ENCODE measurements around the gene TFEC.
"Not testable (repeated sequence)": the region's sequence is repeated elsewhere in the genome, so short reads cannot be mapped to it uniquely, and the experiment has no call there.

TFEC gene

GRCh38 chr7:115968596-115968995, 62.0 kb downstream of the TFEC start:
- Mint-ChIP-seq H3K4me1 (ENCODE audit: low read depth) (no peaks in the 10 kb centered on the region), H3K36me3 (no peaks in the 10 kb centered on the region), H3K9me3 (ENCODE audit: low read depth) (no peaks in the 10 kb centered on the region), H3K4me3 (no peak overlapping the region), H3K27ac (no peak overlapping the region), H3K27me3 (no peaks in the 10 kb centered on the region)

- H3K4me1 Mint-ChIP-seq (ENCODE audit: low read depth) = no peaks in the 10 kb centered on the region
- no peak overlapping the region for H3K27ac Mint-ChIP-seq
- no peaks in the 10 kb centered on the region for H3K36me3 Mint-ChIP-seq
- H3K9me3 Mint-ChIP-seq (ENCODE audit: low read depth) = no peaks in the 10 kb centered on the region
- H3K4me3 Mint-ChIP-seq = no peak overlapping the region
- no peaks in the 10 kb centered on the region for H3K27me3 Mint-ChIP-seq
Measured at GRCh38 chr7:115968171-115968570, 62.4 kb downstream of the TFEC start.

- Mint-ChIP-seq H3K27me3 (no peaks in the 10 kb centered on the region), H3K4me1 (ENCODE audit: low read depth) (no peaks in the 10 kb centered on the region), H3K27ac (no peak overlapping the region), H3K4me3 (no peak overlapping the region), H3K9me3 (ENCODE audit: low read depth) (no peaks in the 10 kb centered on the region), H3K36me3 (no peaks in the 10 kb centered on the region)
Measured at GRCh38 chr7:115965796-115966475, 64.6 kb downstream of the TFEC start.

- Mint-ChIP-seq H3K4me1 (ENCODE audit: low read depth) (no peaks in the 10 kb centered on the region), H3K36me3 (no peaks in the 10 kb centered on the region), H3K4me3 (no peak overlapping the region), H3K9me3 (ENCODE audit: low read depth) (no peaks in the 10 kb centered on the region), H3K27ac (no peak overlapping the region), H3K27me3 (no peaks in the 10 kb centered on the region)
Measured at GRCh38 chr7:115965236-115965635, 65.3 kb downstream of the TFEC start.

- no peaks in the 10 kb centered on the region for H3K36me3 Mint-ChIP-seq
- no peaks in the 10 kb centered on the region for H3K27me3 Mint-ChIP-seq
- no peak overlapping the region for H3K27ac Mint-ChIP-seq
- H3K4me1 Mint-ChIP-seq (ENCODE audit: low read depth) = no peaks in the 10 kb centered on the region
- H3K9me3 Mint-ChIP-seq (ENCODE audit: low read depth) = no peaks in the 10 kb centered on the region
- no peak overlapping the region for H3K4me3 Mint-ChIP-seq
Measured at GRCh38 chr7:115964799-115965198, 65.8 kb downstream of the TFEC start.

GRCh38 chr7:115962340-115962739, 68.2 kb downstream of the TFEC start:
- Mint-ChIP-seq H3K27ac (no peak overlapping the region), H3K9me3 (ENCODE audit: low read depth) (no peaks in the 10 kb centered on the region), H3K4me3 (no peak overlapping the region), H3K36me3 (no peaks in the 10 kb centered on the region), H3K4me1 (ENCODE audit: low read depth) (no peaks in the 10 kb centered on the region), H3K27me3 (no peaks in the 10 kb centered on the region)

- no peak overlapping the region for H3K27ac Mint-ChIP-seq
- no peaks in the 10 kb centered on the region for H3K27me3 Mint-ChIP-seq
- H3K4me1 Mint-ChIP-seq (ENCODE audit: low read depth) = no peaks in the 10 kb centered on the region
- H3K36me3 Mint-ChIP-seq = no peaks in the 10 kb centered on the region
- H3K4me3 Mint-ChIP-seq = no peak overlapping the region
- H3K9me3 Mint-ChIP-seq (ENCODE audit: low read depth) = no peaks in the 10 kb centered on the region
Measured at GRCh38 chr7:115953592-115954255, 76.8 kb downstream of the TFEC start.

- H3K4me3 Mint-ChIP-seq = no peak overlapping the region
- H3K36me3 Mint-ChIP-seq = no peaks in the 10 kb centered on the region
- no peaks in the 10 kb centered on the region for H3K4me1 Mint-ChIP-seq (ENCODE audit: low read depth)
- H3K9me3 Mint-ChIP-seq (ENCODE audit: low read depth) = no peaks in the 10 kb centered on the region
- H3K27ac Mint-ChIP-seq = no peak overlapping the region
- H3K27me3 Mint-ChIP-seq = no peaks in the 10 kb centered on the region
Measured at GRCh38 chr7:115952832-115953231, 77.7 kb downstream of the TFEC start.

- Mint-ChIP-seq H3K9me3 (ENCODE audit: low read depth) (no peaks in the 10 kb centered on the region), H3K36me3 (no peaks in the 10 kb centered on the region), H3K27ac (no peak overlapping the region), H3K4me3 (no peak overlapping the region), H3K27me3 (no peaks in the 10 kb centered on the region), H3K4me1 (ENCODE audit: low read depth) (no peaks in the 10 kb centered on the region)
Measured at GRCh38 chr7:115951547-115951946, 79.0 kb downstream of the TFEC start.

- Mint-ChIP-seq H3K36me3 (no peaks in the 10 kb centered on the region), H3K4me3 (no peak overlapping the region), H3K4me1 (ENCODE audit: low read depth) (no peaks in the 10 kb centered on the region), H3K27ac (no peak overlapping the region), H3K27me3 (no peaks in the 10 kb centered on the region), H3K9me3 (ENCODE audit: low read depth) (no peaks in the 10 kb centered on the region)
Measured at GRCh38 chr7:115941703-115942268, 88.8 kb downstream of the TFEC start.

- Mint-ChIP-seq H3K27ac (no peak overlapping the region), H3K36me3 (no peaks in the 10 kb centered on the region)
Measured at GRCh38 chr7:115940460-115941060, 90.0 kb downstream of the TFEC start.

GRCh38 chr7:115937960-115938359, 92.6 kb downstream of the TFEC start:
- no peak overlapping the region for H3K27ac Mint-ChIP-seq
- no peaks in the 10 kb centered on the region for H3K27me3 Mint-ChIP-seq

More at GRCh38 chr7:115940460-115941060, 90.0 kb downstream of the TFEC start:
- H3K4me1 Mint-ChIP-seq (ENCODE audit: low read depth) = no peaks in the 10 kb centered on the region
- H3K27me3 Mint-ChIP-seq = no peaks in the 10 kb centered on the region
- H3K9me3 Mint-ChIP-seq (ENCODE audit: low read depth) = no peaks in the 10 kb centered on the region
- no peak overlapping the region for H3K4me3 Mint-ChIP-seq

GRCh38 chr7:115933471-115933870, 97.1 kb downstream of the TFEC start:
- Mint-ChIP-seq H3K27ac (no peak overlapping the region), H3K4me1 (ENCODE audit: low read depth) (no peaks in the 10 kb centered on the region), H3K9me3 (ENCODE audit: low read depth) (no peaks in the 10 kb centered on the region), H3K4me3 (no peak overlapping the region), H3K36me3 (no peaks in the 10 kb centered on the region), H3K27me3 (no peaks in the 10 kb centered on the region)

More at GRCh38 chr7:115937960-115938359, 92.6 kb downstream of the TFEC start:
- H3K4me3 Mint-ChIP-seq = no peak overlapping the region
- H3K9me3 Mint-ChIP-seq (ENCODE audit: low read depth) = no peaks in the 10 kb centered on the region
- no peaks in the 10 kb centered on the region for H3K36me3 Mint-ChIP-seq
- no peaks in the 10 kb centered on the region for H3K4me1 Mint-ChIP-seq (ENCODE audit: low read depth)

GRCh38 chr7:115932880-115933279, 97.7 kb downstream of the TFEC start:
- Mint-ChIP-seq H3K36me3 (no peaks in the 10 kb centered on the region), H3K27me3 (no peaks in the 10 kb centered on the region), H3K27ac (no peak overlapping the region), H3K4me1 (ENCODE audit: low read depth) (no peaks in the 10 kb centered on the region), H3K4me3 (no peak overlapping the region), H3K9me3 (ENCODE audit: low read depth) (no peaks in the 10 kb centered on the region)

- not testable (repeated sequence) for H3K36me3 Mint-ChIP-seq; H3K27ac Mint-ChIP-seq; H3K4me3 Mint-ChIP-seq; H3K27me3 Mint-ChIP-seq; H3K9me3 Mint-ChIP-seq (ENCODE audit: low read depth); H3K4me1 Mint-ChIP-seq (ENCODE audit: low read depth)
Measured at GRCh38 chr7:115930184-115930583, 100.4 kb downstream of the TFEC start.

Measured in activated naive CD8-positive, alpha-beta T cell (primary cell).